Activated T-cell treated with anti-CD3 and anti-CD28 coated beads, Interleukin-2, amount 50 U/mL, for 1 hour (primary cell): ENCODE measurements around the gene PKD1.

Experiments
- DNase-seq: peaks from one replicate; pipeline ENCODE4 v3.0.0-alpha.2; 2020

PKD1 gene

DNA sequence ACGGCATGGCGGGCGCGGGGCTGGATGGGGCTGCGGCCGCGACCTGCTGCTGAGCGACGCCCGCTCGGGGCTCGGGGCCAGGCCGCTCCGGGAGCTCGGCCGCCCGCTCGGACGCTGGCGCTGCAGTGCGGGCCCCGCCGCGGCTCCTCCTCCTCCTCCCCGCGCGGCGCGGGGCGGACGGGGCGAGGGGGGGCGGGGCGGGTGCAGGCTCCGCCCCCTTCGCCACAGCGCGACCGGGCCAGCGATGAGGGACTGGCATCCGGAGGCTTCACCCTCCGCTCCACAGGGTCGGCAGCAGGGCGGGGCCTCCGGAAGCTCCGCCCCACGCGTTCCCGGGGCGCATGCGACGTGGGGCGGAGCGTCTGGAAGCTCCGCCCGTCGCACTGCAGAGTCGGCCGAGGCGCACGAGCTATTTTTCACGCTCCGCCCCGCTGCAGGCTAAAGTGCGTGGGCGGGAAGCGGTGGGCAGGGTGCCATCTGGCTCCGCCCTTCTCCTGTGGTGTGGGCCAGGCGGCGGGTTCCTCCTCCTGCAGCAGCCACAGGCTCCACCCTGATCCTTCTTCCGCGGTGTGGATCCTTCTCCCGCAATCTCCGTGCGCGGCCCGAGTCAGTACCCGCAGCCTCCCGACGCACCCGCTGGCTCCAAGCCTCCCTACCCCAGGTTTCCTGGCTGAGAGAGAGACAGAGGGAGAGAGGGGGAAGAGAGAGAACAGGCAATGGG is at the start of gene PKD1:
Gene PKD1 (minus strand): TSS at position 129 of the 721 bp plus-strand sequence. CDS start 209 bp downstream, outside the sequence.
- peak; percentile 99 for DNase-seq

GRCh38 chr16:2184962-2185361 is 49.3 kb upstream of the PKD1 start:
- no peak for DNase-seq

- DNase-seq, result no peak
Observed at GRCh38 chr16:2184346-2184745, 48.6 kb upstream of the PKD1 start.

- DNase-seq, result no peak
Observed at GRCh38 chr16:2183671-2184070, 48.0 kb upstream of the PKD1 start.

GRCh38 chr16:2181952-2182351 is 46.3 kb upstream of the PKD1 start:
- no peak for DNase-seq

DNA sequence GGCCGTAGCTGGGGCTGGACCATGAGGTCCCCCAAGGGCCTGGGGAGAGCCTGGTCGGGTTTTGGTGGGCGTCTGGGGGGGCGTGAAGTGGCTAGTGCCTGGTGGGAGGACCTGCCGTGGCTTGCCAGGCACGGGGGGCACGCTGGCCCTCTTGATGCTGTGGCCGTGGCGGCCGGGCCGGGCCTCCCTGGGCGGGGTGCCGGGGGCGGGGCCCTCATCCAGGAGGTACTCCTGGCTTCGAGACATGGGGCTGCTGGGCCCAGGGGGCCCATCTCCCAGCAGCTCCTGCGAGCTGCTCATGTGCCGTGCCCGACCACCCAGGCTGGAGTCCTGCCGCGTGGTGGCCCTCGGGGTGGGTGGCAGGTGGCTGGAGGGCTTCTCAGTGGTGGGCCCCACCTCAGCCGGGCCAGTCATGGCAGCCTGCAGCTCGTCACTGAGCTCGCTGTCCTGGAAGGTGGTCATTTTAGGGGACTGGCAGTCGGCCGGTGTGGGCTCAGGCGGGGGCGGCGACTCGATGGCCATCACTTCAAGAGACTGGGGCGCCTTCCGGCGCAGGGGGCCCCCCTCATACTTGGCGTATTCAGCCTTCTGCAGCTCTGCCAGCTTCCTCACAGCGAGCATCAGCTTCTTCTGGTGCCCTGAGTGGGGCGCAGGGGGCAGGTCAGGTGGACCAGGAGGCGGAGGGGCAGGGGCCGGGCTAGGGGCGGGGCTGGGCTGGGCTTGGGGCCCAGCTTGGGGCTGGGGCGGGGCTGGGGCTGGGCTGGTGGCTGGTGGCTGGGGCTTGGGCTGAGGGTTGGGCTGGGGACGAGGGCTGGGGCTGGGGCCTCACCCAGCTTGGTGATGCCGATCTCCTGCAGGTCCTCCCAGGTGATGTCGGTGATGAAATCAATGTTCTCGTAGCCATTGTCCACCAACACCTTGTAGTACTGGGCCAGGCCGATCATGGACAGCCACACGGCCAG is 45.5 kb upstream of the PKD1 start:
- no peak for DNase-seq

- DNase-seq, result no peak
Observed at GRCh38 chr16:2180461-2180860, 44.8 kb upstream of the PKD1 start.

GRCh38 chr16:2179576-2179975 is 43.9 kb upstream of the PKD1 start:
- DNase-seq, result no peak

DNA sequence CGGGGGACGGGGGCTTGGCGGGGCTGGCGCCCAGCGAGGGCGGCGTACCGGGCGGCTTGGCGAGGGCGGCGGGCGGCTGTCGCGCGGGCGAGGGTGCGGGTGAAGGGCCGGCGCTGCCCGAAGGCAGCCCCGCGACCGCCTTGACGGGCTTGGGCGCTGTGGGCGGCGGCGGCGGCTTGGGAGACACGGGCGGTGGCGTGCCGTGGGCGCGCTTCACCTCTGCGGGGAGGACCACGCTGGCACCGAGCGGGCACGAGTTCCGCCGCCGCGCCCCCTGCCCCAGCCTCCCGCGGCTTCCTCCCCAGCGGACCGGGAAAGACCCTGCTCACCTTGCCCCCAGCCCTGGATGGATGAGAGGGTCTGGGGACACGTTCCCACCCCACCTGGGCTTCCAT is 43.4 kb upstream of the PKD1 start:
- DNase-seq, result no peak

DNA sequence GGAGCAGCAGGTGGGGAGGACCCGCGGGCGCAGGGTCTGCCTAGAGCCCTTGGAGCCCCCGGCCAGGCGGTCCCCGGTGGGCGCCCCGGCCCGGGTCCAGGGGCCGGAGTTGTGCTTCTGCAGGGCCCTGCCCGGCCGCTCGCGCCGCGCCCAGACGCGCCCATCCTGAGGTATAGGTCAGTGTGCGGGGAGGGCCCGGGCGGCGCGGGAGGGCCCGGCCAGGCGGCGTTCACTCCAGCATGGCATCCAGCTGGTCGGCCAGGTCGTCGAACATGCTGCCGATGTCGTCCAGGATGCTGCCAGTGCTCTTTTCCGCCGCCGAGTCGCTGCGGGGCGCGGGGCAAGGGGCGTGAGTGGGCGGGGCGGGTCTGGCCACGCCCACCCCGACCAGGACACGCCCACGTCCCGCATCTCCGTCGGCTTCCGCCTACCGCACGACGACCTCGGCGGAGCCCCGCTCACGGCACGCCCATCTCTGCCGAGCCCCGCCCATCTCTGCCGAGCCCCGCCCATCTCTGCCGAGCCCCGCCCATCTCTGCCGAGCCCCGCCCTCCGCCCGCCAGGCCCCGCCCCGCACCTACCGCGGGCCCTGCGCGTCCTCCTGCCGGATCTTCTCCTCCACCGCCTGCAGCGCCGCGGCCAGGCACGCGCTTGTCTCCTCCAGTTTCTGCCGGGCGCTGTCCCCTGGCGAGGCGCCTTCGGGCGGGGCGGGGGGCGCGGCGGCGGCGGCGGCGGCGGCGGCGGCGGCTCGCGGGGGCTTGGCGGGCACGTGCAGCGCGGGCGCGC is 42.8 kb upstream of the PKD1 start:
- DNase-seq, result peak; percentile 61

GRCh38 chr16:2177561-2177960 is 41.9 kb upstream of the PKD1 start:
- DNase-seq, result no peak

DNA sequence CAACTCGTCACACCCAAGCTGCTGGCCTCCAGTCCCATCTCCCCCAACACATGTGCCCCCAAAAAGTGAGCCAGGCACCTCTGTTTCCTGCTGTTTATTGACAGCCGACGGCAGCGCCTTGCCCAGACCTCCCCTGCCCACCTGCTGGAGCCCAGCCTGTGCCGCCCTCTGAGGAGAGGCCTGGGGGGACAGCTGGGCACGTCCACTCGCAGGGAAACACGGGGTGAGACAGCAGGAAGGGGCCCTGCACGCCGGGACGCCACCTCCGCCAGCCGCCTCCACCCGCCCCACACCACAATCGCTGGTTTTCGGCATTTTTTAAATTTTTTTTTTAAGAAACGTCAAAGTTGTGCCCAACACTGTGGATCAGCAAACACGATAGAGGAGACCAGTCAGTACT is 41.4 kb upstream of the PKD1 start:
- DNase-seq, result no peak

DNA sequence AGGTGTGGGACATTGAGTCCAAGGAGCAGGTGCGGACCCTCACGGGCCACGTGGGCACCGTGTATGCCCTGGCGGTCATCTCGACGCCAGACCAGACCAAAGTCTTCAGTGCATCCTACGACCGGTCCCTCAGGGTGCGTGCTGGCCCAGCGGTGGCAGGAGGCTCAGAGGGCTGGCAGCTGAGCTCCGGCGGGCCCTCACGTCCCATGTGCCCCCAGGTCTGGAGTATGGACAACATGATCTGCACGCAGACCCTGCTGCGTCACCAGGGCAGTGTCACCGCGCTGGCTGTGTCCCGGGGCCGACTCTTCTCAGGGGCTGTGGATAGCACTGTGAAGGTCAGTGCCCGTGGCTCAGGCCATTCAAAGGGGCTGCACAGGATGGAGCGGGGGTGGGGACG is 40.3 kb upstream of the PKD1 start:
- no peak for DNase-seq

DNA sequence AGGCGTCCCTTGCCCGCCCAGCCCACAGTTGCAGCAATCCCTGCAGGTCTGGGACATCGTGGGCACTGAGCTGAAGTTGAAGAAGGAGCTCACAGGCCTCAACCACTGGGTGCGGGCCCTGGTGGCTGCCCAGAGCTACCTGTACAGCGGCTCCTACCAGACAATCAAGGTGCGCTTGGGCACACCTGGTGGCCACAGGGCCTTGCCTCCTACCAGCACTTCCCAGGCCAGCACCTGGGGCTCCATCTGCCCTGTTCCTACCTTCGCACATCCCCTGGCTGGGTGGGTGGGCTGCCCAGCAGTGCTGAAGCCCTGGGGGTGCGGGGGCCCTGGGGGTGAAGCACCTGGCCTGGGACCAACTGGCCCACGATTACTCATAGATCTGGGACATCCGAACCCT is 39.8 kb upstream of the PKD1 start:
- DNase-seq, result no peak

GRCh38 chr16:2174396-2175131 is 38.9 kb upstream of the PKD1 start:
- no peak for DNase-seq

- no peak for DNase-seq
Observed at GRCh38 chr16:2173916-2174315, 38.2 kb upstream of the PKD1 start.

DNA sequence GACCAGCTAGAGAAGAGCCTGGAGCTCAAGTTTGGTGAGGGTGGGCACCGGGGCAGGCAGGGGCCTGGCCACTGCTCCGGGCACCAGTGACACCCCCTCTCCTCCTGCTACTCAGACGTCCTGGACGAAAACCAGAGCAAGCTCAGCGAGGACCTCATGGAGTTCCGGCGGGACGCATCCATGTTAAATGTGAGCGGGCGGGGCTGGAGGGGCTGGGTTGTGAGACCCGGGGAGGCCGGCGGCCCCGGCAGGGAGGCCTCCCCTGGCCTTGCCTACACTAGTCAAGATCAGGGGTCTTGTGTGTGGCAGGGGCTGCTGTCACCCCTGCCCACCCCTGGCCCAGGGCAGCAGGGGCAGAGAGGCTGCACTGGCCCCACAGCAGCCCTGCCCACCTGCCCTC is 37.7 kb upstream of the PKD1 start:
- no peak for DNase-seq

DNA sequence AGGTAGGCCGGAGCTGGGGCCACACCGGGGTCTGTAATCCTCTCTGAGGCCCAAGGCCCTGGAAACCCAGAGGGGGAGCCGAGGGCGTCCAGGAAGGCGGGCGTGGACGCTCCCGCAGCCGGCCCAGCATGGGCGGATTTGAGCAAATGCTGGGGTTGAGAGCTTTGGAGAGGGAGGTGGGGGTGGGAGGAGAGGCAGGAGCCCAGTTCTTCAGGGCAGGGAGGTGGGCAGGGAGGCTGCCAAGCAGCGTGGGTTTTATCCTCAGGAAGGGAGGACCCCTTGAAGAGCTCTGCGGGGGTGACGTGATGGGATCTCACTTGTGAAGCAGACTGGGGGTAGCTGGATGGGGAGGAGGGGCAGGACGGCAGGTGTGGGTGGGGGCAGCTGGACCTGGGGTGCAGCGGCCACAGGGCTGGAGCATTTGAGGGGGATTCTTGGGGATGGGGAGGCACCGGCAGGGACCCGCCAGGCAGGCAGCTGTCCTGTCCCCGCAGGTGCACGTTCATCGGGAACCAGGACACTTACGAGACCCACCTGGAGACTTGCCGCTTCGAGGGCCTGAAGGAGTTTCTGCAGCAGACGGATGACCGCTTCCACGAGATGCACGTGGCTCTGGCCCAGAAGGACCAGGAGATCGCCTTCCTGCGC is 37.1 kb upstream of the PKD1 start:
- no peak for DNase-seq

DNA sequence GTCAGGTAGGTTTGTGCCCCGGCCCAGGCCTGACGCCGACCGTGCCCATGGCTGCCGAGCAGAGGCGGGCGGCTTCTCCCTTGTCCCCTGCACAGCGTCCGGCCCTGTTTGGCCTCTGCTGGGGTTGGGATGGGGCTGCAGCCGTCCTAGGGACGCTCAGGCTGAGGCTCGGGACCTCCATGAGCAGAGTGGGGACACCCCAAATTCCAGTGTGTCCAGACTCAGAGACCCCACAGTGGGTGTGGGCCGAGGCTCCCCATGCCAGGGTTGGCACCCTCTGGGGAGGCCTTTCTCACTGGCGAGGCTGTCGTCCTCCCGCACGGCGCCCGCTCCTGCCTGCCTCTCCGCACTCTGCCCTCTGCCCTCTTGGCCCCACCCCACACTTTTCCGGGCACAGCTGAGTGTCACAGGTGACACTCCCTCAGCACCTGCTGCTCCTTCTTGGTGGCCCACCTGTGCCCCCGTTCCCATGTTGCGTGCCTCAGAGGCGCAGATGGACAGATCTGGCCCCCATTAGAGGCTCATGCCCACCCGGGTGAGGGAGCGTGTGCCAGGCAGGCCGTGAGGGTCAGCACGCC is 36.0 kb upstream of the PKD1 start:
- no peak for DNase-seq

DNA sequence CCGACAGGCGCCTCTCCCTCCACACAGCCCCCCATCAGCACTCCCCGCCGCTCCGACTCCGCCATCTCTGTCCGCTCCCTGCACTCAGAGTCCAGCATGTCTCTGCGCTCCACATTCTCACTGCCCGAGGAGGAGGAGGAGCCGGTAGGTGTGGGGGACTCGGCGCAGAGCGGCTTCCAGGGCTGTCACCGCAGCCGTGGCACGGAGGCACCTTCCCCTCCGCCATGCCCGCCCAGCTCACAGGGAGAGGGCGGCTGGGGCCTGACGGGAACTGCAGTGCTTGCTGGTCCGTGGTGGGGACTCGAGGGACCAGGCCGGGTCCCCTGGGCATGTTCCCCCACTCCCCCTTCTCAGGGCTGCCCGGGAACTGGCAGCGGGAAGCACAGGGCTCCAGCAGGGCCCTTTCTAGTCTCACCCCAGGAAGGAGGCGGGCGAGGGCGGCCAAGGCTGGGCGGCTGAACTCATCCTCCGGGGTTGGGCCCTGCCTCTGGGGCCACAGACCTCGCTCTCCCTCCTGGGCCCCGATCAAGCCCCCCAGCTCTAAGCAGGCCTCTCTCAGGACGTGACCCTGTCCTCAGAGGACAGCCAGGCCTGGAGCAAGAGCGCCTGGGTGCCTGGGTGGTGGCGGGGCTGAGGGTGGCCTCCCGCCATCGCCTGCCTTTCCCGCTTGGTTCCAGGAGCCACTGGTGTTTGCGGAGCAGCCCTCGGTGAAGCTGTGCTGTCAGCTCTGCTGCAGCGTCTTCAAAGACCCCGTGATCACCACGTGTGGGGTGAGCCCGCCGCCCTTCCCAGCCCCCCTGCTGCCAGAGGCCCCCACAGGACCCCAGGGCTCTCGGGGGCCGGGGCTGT is 35.1 kb upstream of the PKD1 start:
- no peak for DNase-seq

DNA sequence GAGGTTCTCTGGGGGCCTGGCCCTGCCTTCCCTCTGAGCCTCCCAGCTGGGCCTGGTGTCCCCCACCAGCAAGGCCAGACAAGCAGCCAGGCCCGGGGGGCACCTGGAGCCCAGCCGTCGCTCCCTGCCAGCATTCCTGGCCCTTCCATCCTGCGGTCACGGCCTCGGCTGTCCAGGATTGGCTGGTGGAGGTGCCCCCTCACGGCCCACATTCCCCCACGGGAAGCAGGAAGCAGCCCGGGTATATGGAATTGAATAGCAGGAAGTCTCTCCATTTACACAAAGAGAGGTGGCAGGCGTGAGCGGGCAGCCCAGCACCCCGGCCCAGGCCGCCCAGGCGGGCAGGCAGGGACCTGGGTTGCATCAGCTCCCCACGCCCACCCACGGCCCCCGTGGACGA is 34.4 kb upstream of the PKD1 start:
- no peak for DNase-seq
